ENCODE data around the gene ZDHHC7. TPM values are rescaled to one million over a fixed set of nuclear protein-coding genes. Genes with fewer than 3 reads are reported as not detected.

The ZDHHC7 gene
- total RNA-seq, 1 experiment from 2014 or later = 39.1 TPM

GRCh38 chr16:85047867-85048455, 36.6 kb upstream of the ZDHHC7 start:
- Histone ChIP-seq H3K23me2 (ENCODE audit: insufficient read length, low read depth, low read length, poor library complexity, severe bottlenecking) (no peaks in the 10 kb centered on the region), H2BK15ac (ENCODE audit: low read depth, low read length) (no peak overlapping the region), H3T11ph (ENCODE audit: low read length) (no peak overlapping the region), H3K4me2 (ENCODE audit: insufficient read depth, insufficient read length, low read length) (no peak overlapping the region), H4K8ac (replicated peaks; ENCODE audit: insufficient read length, low read depth, low read length) (no peak overlapping the region), H3K79me2 (ENCODE audit: insufficient read depth, low read length) (no peaks in the 10 kb centered on the region), H3K18ac (ENCODE audit: insufficient read length, low read depth, low read length) (no peak overlapping the region), H3K4ac (ENCODE audit: low read depth, low read length) (no peak overlapping the region), H2BK12ac (ENCODE audit: insufficient read length, low read depth, low read length) (no peak overlapping the region), H3K79me1 (ENCODE audit: insufficient read depth, low read depth, low read length, poor library complexity, severe bottlenecking) (no peaks in the 10 kb centered on the region), H2BK120ac (ENCODE audit: low read depth, low read length, poor library complexity, severe bottlenecking) (no peak overlapping the region), H2AK5ac (ENCODE audit: insufficient read length, low read length) (no peak overlapping the region), H3K23ac (ENCODE audit: insufficient read length, low read depth, low read length) (no peak overlapping the region), H3K27ac (ENCODE audit: insufficient read length, low read depth, low read length) (no peak overlapping the region), H3K9ac (ENCODE audit: extremely low read depth, insufficient read length, low read length) (no peak overlapping the region), H4K20me1 (ENCODE audit: control insufficient read depth, insufficient read depth, insufficient read length) (no peaks in the 10 kb centered on the region), H3K56ac (ENCODE audit: insufficient read length, low read depth, low read length) (no peak overlapping the region), H4K5ac (ENCODE audit: insufficient read length, low read depth, low read length) (no peak overlapping the region), H2BK5ac (ENCODE audit: insufficient read length, low read length) (no peak overlapping the region), H4K91ac (ENCODE audit: insufficient read length, low read depth, low read length) (no peak overlapping the region), H2BK20ac (ENCODE audit: low read depth, low read length, poor library complexity, severe bottlenecking) (no peak overlapping the region), H3K9me3 (ENCODE audit: control insufficient read depth, low read depth, low read length) (no peaks in the 10 kb centered on the region), H2AFZ (ENCODE audit: low read length) (no peak overlapping the region), H3K4me1 (ENCODE audit: insufficient read depth, low read length) (no peaks in the 10 kb centered on the region; the same call in 1 of the 2 replicates), H3K27me3 (ENCODE audit: insufficient read depth, low read length) (no peaks in the 10 kb centered on the region), H3K14ac (ENCODE audit: insufficient read depth, low read length) (no peak overlapping the region; the same call in 1 of the 2 replicates)
- Mint-ChIP-seq H3K4me3 (no peak overlapping the region), H3K27ac (no peak overlapping the region), H3K36me3 (ENCODE audit: insufficient read depth in 1 of 3, low read depth in 3 of 3) (no peaks in the 10 kb centered on the region), H3K27me3 (ENCODE audit: low read depth) (peaks cover 12% of the 10 kb centered on the region), H3K9me3 (no peaks in the 10 kb centered on the region), H3K4me1 (peaks cover 3 to 7% of the 10 kb centered on the region in 2 experiments; a peak in 2 of 4 replicates)
- TF ChIP-seq CTCF (conservative IDR thresholded peaks at IDR 0.05) = no peak
- no peak for DNase-seq
- no CpG with 5 or more reads among the region's 11 CpGs for WGBS (ENCODE audit: extremely low coverage, insufficient read length, low lambda C conversion rate)

Measured in H9 (cell line).